B cell (primary cell): Measurements from ENCODE around the gene GSS. TPM values are rescaled to one million over a fixed set of nuclear protein-coding genes. Genes with fewer than 3 reads are reported as not detected.

Source experiments
- ATAC-seq: fragments of 200-7000 bp; cut with Tn5 transposase; one replicate; pipeline ENCODE4 v1.10.0; 2021; ENCODE audit warnings: low read depth, mild to moderate bottlenecking, moderate number of reproducible peaks, moderate library complexity
- CTCF ChIA-PET: fragments of 350-600 bp; sonication (Branson Sonifier 250); formaldehyde crosslinking; loops from one replicate; lab custom pipeline; 2021; ENCODE audit warnings: antibody characterized with exemption, inconsistent platforms; lab: Charles Lee
- POLR2A ChIA-PET: fragments of 350-600 bp; sonication (Branson Sonifier 250); formaldehyde crosslinking; loops from one replicate; lab custom pipeline; 2021; ENCODE audit warnings: antibody characterized with exemption; lab: Charles Lee
- DNase-seq: peaks from one replicate; pipeline ENCODE4 v3.0.0; 2013
- H2AFZ ChIP-seq: 2 replicates; pipeline ENCODE4 v1.6.1; 2012; ENCODE audit warnings: mild to moderate bottlenecking, low read depth, low read length; ENCODE audit not compliant: insufficient read depth, poor library complexity, severe bottlenecking
- H3K27ac ChIP-seq, 2 donors: 1 replicate in 1 of 2; 2 replicates in 1 of 2; pipeline ENCODE4 v1.5.1; 2012 to 2013; ENCODE audit warnings: low read length in 2 of 2, mild to moderate bottlenecking in 2 of 2, moderate library complexity in 1 of 2
- H3K27me3 ChIP-seq, 4 experiments: fragments of 200-600 bp in 1 of 4; sonication (generic) in 1 of 4; replicated peaks in 1 of 4; 1 replicate in 2 of 4; 2 replicates in 2 of 4; pipeline versions ENCODE4 v1.6.1 to v1.7.0; 2013 to 2016; ENCODE audit warnings: low read length in 3 of 4, mild to moderate bottlenecking in 2 of 4, mixed read lengths in 1 of 4, moderate library complexity in 1 of 4; ENCODE audit not compliant: insufficient read depth in 4 of 4, control insufficient read depth in 3 of 4; ENCODE audit errors: control extremely low read depth in 1 of 4
- H3K36me3 ChIP-seq, 2 experiments: replicated peaks in 1 of 2; 1 replicate in 1 of 2; 2 replicates in 1 of 2; pipeline versions ENCODE4 v1.6.1 to v1.7.1; 2013; ENCODE audit warnings: low read length in 1 of 2; ENCODE audit not compliant: insufficient read depth in 2 of 2, control insufficient read depth in 1 of 2; ENCODE audit errors: control extremely low read depth in 1 of 2, extremely low read depth in 1 of 2
- H3K4me1 ChIP-seq, 2 donors: fragments of 200-600 bp in 1 of 2; sonication (generic) in 1 of 2; 1 replicate in 1 of 2; 2 replicates in 1 of 2; pipeline versions ENCODE4 v1.5.1 to v1.6.1; 2013 to 2017; ENCODE audit warnings: low read length in 2 of 2; ENCODE audit not compliant: control insufficient read depth in 2 of 2, insufficient read depth in 2 of 2
- H3K4me2 ChIP-seq: replicated peaks from 2 replicates; pipeline ENCODE3; 2012; ENCODE audit warnings: mild to moderate bottlenecking, low read depth, low read length; ENCODE audit not compliant: poor library complexity, severe bottlenecking
- H3K4me3 ChIP-seq, 5 experiments: fragments of 200-600 bp in 1 of 5; sonication (generic) in 1 of 5; 1 replicate in 3 of 5; 2 replicates in 2 of 5; pipeline versions ENCODE4 v1.5.1 to v1.7.0; 2011 to 2016; ENCODE audit warnings: low read length in 4 of 5, mild to moderate bottlenecking in 4 of 5, low read depth in 2 of 5, control low read depth in 1 of 5, moderate library complexity in 1 of 5; ENCODE audit not compliant: insufficient read depth in 1 of 5; ENCODE audit errors: control extremely low read depth in 1 of 5, extremely low read depth in 1 of 5
- H3K79me2 ChIP-seq: fragments of 200-600 bp; sonication (generic); one replicate; pipeline ENCODE4 v1.6.0; 2016; ENCODE audit warnings: low read length; ENCODE audit not compliant: control insufficient read depth, insufficient read depth
- H3K9ac ChIP-seq: fragments of 200-600 bp; sonication (generic); 2 replicates; pipeline ENCODE4 v1.6.1; 2017; ENCODE audit warnings: mild to moderate bottlenecking, low read length, moderate library complexity
- H3K9me3 ChIP-seq, 3 donors: one replicate each; pipeline versions ENCODE4 v1.6.1 to v1.7.1; 2013; ENCODE audit warnings: low read length in 2 of 3; ENCODE audit not compliant: control insufficient read depth in 2 of 3, insufficient read depth in 1 of 3; ENCODE audit errors: control extremely low read depth in 1 of 3
- H4K20me1 ChIP-seq: 2 replicates; pipeline ENCODE4 v1.6.0; 2012; ENCODE audit warnings: mild to moderate bottlenecking, low read length; ENCODE audit not compliant: insufficient read depth, control insufficient read depth, poor library complexity, severe bottlenecking
- H3K27ac Mint-ChIP-seq: one replicate; pipeline ENCODE4 v1.8.0; 2021; ENCODE audit warnings: mixed read lengths
- H3K27me3 Mint-ChIP-seq: one replicate; pipeline ENCODE4 v1.8.0; 2021; ENCODE audit warnings: mixed read lengths
- H3K4me1 Mint-ChIP-seq: one replicate; pipeline ENCODE4 v1.8.0; 2021; ENCODE audit warnings: mixed read lengths
- H3K4me3 Mint-ChIP-seq: one replicate; pipeline ENCODE4 v1.8.0; 2021; ENCODE audit warnings: mixed read lengths
- H3K9me3 Mint-ChIP-seq: one replicate; pipeline ENCODE4 v1.8.0; 2022; ENCODE audit warnings: mixed read lengths; ENCODE audit not compliant: insufficient read depth
- CTCF ChIP-seq: fragments of 200-600 bp; IDR thresholded peaks from one replicate; pipeline ENCODE4 v1.8.0; 2022; ENCODE audit warnings: antibody characterized with exemption, mild to moderate bottlenecking
- EZH2 ChIP-seq: IDR thresholded peaks from 2 replicates; pipeline ENCODE4 v1.6.1; 2012; ENCODE audit warnings: borderline replicate concordance, low read depth, mild to moderate bottlenecking, moderate library complexity, low read length; ENCODE audit not compliant: insufficient read depth, poor library complexity, severe bottlenecking
- WGBS: methylation state at CpG from one replicate; pipeline ENCODE4 v1.1.5; 2013; ENCODE audit warnings: missing lambda C conversion rate; ENCODE audit not compliant: insufficient coverage; 5-methylcytosine and 5-hydroxymethylcytosine counted together
- intact Hi-C: fragments of 100-400 bp; cut with micrococcal nuclease; formaldehyde crosslinking; loops from one replicate; pipeline ENCODE4 v1.10.0; 2022
- polyA plus RNA-seq: library from polyadenylated mRNA; depleted of rRNA; stranded (reverse); fragments of >200 nt; gene quantifications from 2 replicates; pipeline ENCODE4 v1.2.3, GENCODE V29; 2012
- total RNA-seq, 2 donors: library from RNA; stranded (reverse); fragments of 120-200 nt in 1 of 2; gene quantifications; 1 replicate in 1 of 2; 2 replicates in 1 of 2; pipeline versions ENCODE4 v1.2.3 to v1.2.4, GENCODE V29; 2013 to 2022

GSS gene
- total and polyA plus RNA-seq, 2 donors (not counting 1 experiment from before 2014, with no cell fraction given) = 22.5 to 28.6 TPM

- H3K27me3 Mint-ChIP-seq = peaks cover 8% of the 10 kb centered on the region
- Histone ChIP-seq H3K4me2 (no peak overlapping the region), H3K36me3 (no peaks in the 10 kb centered on the region), H3K27ac (no peak overlapping the region), H3K4me1 (no peaks in the 10 kb centered on the region), H4K20me1 (no peaks in the 10 kb centered on the region), H3K79me2 (no peaks in the 10 kb centered on the region), H3K27me3 (peaks cover 0 to 9% (median 0%) of the 10 kb centered on the region in 4 experiments), H3K9me3 (peaks cover 0 to 3% (median 0%) of the 10 kb centered on the region in 3 donors), H3K9ac (no peak overlapping the region), H2AFZ (no peak overlapping the region), H3K4me3 (no peak overlapping the region)
- ChIA-PET CTCF (no interaction called here), POLR2A (no interaction called here)
- H3K27ac Mint-ChIP-seq = no peak overlapping the region
- no peaks in the 10 kb centered on the region for H3K9me3 Mint-ChIP-seq
- no peaks in the 10 kb centered on the region for H3K4me1 Mint-ChIP-seq
- TF ChIP-seq CTCF = no peak
- TF ChIP-seq EZH2 = no peak
- intact Hi-C loops = no loop called here
- no peak overlapping the region for H3K4me3 Mint-ChIP-seq
- ATAC-seq (no peak), DNase-seq (no peak)
- WGBS = 95% methylated on average over 9 of the region's 12 CpGs
These were observed 20.7 kb upstream of the GSS start for GRCh38 chr20:34976286-34976685.

GRCh38 chr20:34974246-34974645, 18.6 kb upstream of the GSS start:
- H3K4me3 ChIP-seq = no peak overlapping the region
- POLR2A ChIA-PET = no interaction called here
- no peak overlapping the region for H3K9ac ChIP-seq
- no peaks in the 10 kb centered on the region for H4K20me1 ChIP-seq
- Mint-ChIP-seq H3K27ac (no peak overlapping the region), H3K4me3 (no peak overlapping the region), H3K4me1 (no peaks in the 10 kb centered on the region), H3K27me3 (peaks cover 6% of the 10 kb centered on the region), H3K9me3 (no peaks in the 10 kb centered on the region)
- peaks cover 0 to 4% (median 0%) of the 10 kb centered on the region in 4 experiments for H3K27me3 ChIP-seq
- no peaks in the 10 kb centered on the region for H3K36me3 ChIP-seq
- no peak overlapping the region for H3K4me2 ChIP-seq
- CTCF ChIA-PET = no interaction called here
- intact Hi-C loops = no loop called here
- H3K9me3 ChIP-seq = no peaks in the 10 kb centered on the region
- H3K4me1 ChIP-seq = no peaks in the 10 kb centered on the region
- 92% methylated on average over 2 of the region's 4 CpGs for WGBS
- no peaks in the 10 kb centered on the region for H3K79me2 ChIP-seq
- DNase-seq = no peak
- TF ChIP-seq EZH2 (no peak), CTCF (no peak)
- no peak overlapping the region for H2AFZ ChIP-seq
- no peak overlapping the region for H3K27ac ChIP-seq
- no peak for ATAC-seq
